OCI-LY1 (cell line): Measurements from ENCODE around the gene CSK.

ENCODE experiments used
- H2AFZ ChIP-seq: fragments of 200-600 bp; sonication (generic), shearing (Covaris generic); 2 replicates; pipeline ENCODE4 v1.6.0; 2014; ENCODE audit warnings: antibody characterized with exemption, mild to moderate bottlenecking, low read length
- H3F3A ChIP-seq: fragments of 200-600 bp; sonication (generic), shearing (Covaris generic); 2 replicates; pipeline ENCODE4 v1.6.0; 2014; ENCODE audit warnings: mild to moderate bottlenecking, antibody characterized with exemption, low read length, moderate library complexity; ENCODE audit not compliant: insufficient read depth
- H3K27ac ChIP-seq: fragments of 200-600 bp; sonication (generic); 2 replicates; pipeline ENCODE4 v1.5.1; 2014; ENCODE audit warnings: low read length, mixed run types, mild to moderate bottlenecking, low read depth; ENCODE audit not compliant: poor library complexity, severe bottlenecking
- H3K27me3 ChIP-seq: fragments of 200-600 bp; sonication (generic); 2 replicates; pipeline ENCODE4 v1.6.0; 2014; ENCODE audit warnings: antibody characterized with exemption, mild to moderate bottlenecking, low read length, moderate library complexity; ENCODE audit not compliant: insufficient read depth
- H3K36me3 ChIP-seq: fragments of 200-600 bp; sonication (generic); 2 replicates; pipeline ENCODE4 v1.6.1; 2014; ENCODE audit warnings: mild to moderate bottlenecking, antibody characterized with exemption, low read length, moderate library complexity, mixed read lengths; ENCODE audit not compliant: insufficient read depth
- H3K4me1 ChIP-seq: fragments of 200-600 bp; sonication (generic); 2 replicates; pipeline ENCODE4 v1.5.1; 2014; ENCODE audit warnings: mild to moderate bottlenecking, low read length, moderate library complexity; ENCODE audit not compliant: insufficient read depth, severe bottlenecking
- H3K4me2 ChIP-seq: fragments of 200-600 bp; sonication (generic), shearing (Covaris generic); 2 replicates; pipeline ENCODE4 v1.6.1; 2014; ENCODE audit warnings: low read length
- H3K4me3 ChIP-seq: fragments of 200-600 bp; sonication (generic); 2 replicates; pipeline ENCODE4 v1.5.1; 2014; ENCODE audit warnings: low read length, low read depth, mild to moderate bottlenecking, mixed read lengths; ENCODE audit not compliant: poor library complexity, severe bottlenecking
- H3K79me2 ChIP-seq: fragments of 200-600 bp; shearing (Covaris generic); 2 replicates; pipeline ENCODE4 v1.6.1; 2016; ENCODE audit warnings: mixed run types, low read length, mixed read lengths; ENCODE audit not compliant: insufficient read depth
- H3K9ac ChIP-seq: fragments of 200-600 bp; sonication (generic), shearing (Covaris generic); 2 replicates; pipeline ENCODE4 v1.6.1; 2014; ENCODE audit warnings: mild to moderate bottlenecking, low read length, mixed read lengths
- H3K9me2 ChIP-seq: fragments of 200-600 bp; sonication (generic), shearing (Covaris generic); 2 replicates; pipeline ENCODE4 v1.6.1; 2014; ENCODE audit warnings: low read depth, mild to moderate bottlenecking, low read length, mixed read lengths
- H3K9me3 ChIP-seq: fragments of 200-600 bp; shearing (Covaris generic); 2 replicates; pipeline ENCODE4 v1.6.1; 2014; ENCODE audit warnings: low read length, mixed read lengths
- H4K20me1 ChIP-seq: fragments of 200-600 bp; sonication (generic), shearing (Covaris generic); 2 replicates; pipeline ENCODE4 v1.6.0; 2016; ENCODE audit warnings: mild to moderate bottlenecking, low read length; ENCODE audit not compliant: insufficient read depth
- CTCF ChIP-seq: fragments of 200-600 bp; sonication (generic), shearing (Covaris generic); IDR thresholded peaks from 2 replicates; pipeline ENCODE4 v1.5.1; 2017; ENCODE audit warnings: mild to moderate bottlenecking, antibody characterized with exemption, low read length, moderate library complexity, mixed read lengths
- EZH2 ChIP-seq: fragments of 200-600 bp; sonication (generic), shearing (Covaris generic); IDR thresholded peaks from 2 replicates; pipeline ENCODE4 v1.8.0; 2017; ENCODE audit warnings: borderline replicate concordance, mixed run types, mild to moderate bottlenecking, antibody characterized with exemption, low read length, moderate library complexity, mixed read lengths

CSK gene

GRCh38 chr15:74831813-74832495 is 50.1 kb downstream of the CSK start:
- no peaks in the 10 kb centered on the region for H3K9me3 ChIP-seq
- no peak overlapping the region for H3K4me2 ChIP-seq
- no peaks in the 10 kb centered on the region for H3K9me2 ChIP-seq
- no peaks in the 10 kb centered on the region for H3K27me3 ChIP-seq
- H3K4me1 ChIP-seq = no peaks in the 10 kb centered on the region
- no peaks in the 10 kb centered on the region for H3F3A ChIP-seq
- no peak overlapping the region for H3K27ac ChIP-seq
- H3K36me3 ChIP-seq = 0 out of 2 replicates have a peak, but pooled peaks cover 3% of the 10 kb centered on the region
- H4K20me1 ChIP-seq = no peaks in the 10 kb centered on the region
- H2AFZ ChIP-seq = no peak overlapping the region
- TF ChIP-seq CTCF (no peak), EZH2 (no peak)
- H3K4me3 ChIP-seq = no peak overlapping the region
- H3K79me2 ChIP-seq = no peaks in the 10 kb centered on the region
- H3K9ac ChIP-seq = no peak overlapping the region

GRCh38 chr15:74832826-74833225 is 50.9 kb downstream of the CSK start:
- no peak overlapping the region for H3K9ac ChIP-seq
- H3K27me3 ChIP-seq = no peaks in the 10 kb centered on the region

GRCh38 chr15:74833376-74834107 is 51.7 kb downstream of the CSK start:
- no peak overlapping the region for H3K9ac ChIP-seq
- H3K9me2 ChIP-seq = no peaks in the 10 kb centered on the region
- H3F3A ChIP-seq = no peaks in the 10 kb centered on the region
- no peak for TF ChIP-seq EZH2
- no peak for TF ChIP-seq CTCF
- no peaks in the 10 kb centered on the region for H3K4me1 ChIP-seq
- no peak overlapping the region for H3K4me2 ChIP-seq
- H3K27me3 ChIP-seq = no peaks in the 10 kb centered on the region
- no peaks in the 10 kb centered on the region for H3K79me2 ChIP-seq
- H4K20me1 ChIP-seq = no peaks in the 10 kb centered on the region
- H3K27ac ChIP-seq = no peak overlapping the region
- H3K4me3 ChIP-seq = no peak overlapping the region
- H2AFZ ChIP-seq = no peak overlapping the region
- H3K9me3 ChIP-seq = no peaks in the 10 kb centered on the region
- H3K36me3 ChIP-seq = peaks cover 3% of the 10 kb centered on the region; the same call in 1 of the 2 replicates

More at GRCh38 chr15:74832826-74833225, 50.9 kb downstream of the CSK start:
- Histone ChIP-seq H3K79me2 (no peaks in the 10 kb centered on the region), H3K4me3 (no peak overlapping the region), H3K4me2 (no peak overlapping the region), H3K27ac (no peak overlapping the region), H3K36me3 (0 out of 2 replicates have a peak, but pooled peaks cover 3% of the 10 kb centered on the region), H3K9me3 (no peaks in the 10 kb centered on the region), H2AFZ (no peak overlapping the region), H3K4me1 (no peaks in the 10 kb centered on the region), H4K20me1 (no peaks in the 10 kb centered on the region), H3F3A (no peaks in the 10 kb centered on the region), H3K9me2 (no peaks in the 10 kb centered on the region)
- TF ChIP-seq CTCF (no peak), EZH2 (no peak)
